IPS-20b (cell line): Measurements from ENCODE around the gene RASGRF2.

ENCODE experiments used
- H3K27ac ChIP-seq: one replicate; pipeline ENCODE4 v1.5.1; 2013; ENCODE audit warnings: low read length
- H3K27me3 ChIP-seq: 2 replicates; pipeline ENCODE4 v1.6.1; 2013; ENCODE audit warnings: mild to moderate bottlenecking, low read length, inconsistent platforms; ENCODE audit not compliant: insufficient read depth
- H3K36me3 ChIP-seq: 2 replicates; pipeline ENCODE4 v1.6.1; 2013; ENCODE audit warnings: low read depth, mild to moderate bottlenecking, inconsistent platforms, low read length, moderate library complexity; ENCODE audit not compliant: insufficient read depth
- H3K4me1 ChIP-seq: 2 replicates; pipeline ENCODE4 v1.6.1; 2013; ENCODE audit warnings: mild to moderate bottlenecking, control low read depth, inconsistent platforms, low read length, moderate library complexity; ENCODE audit not compliant: insufficient read depth
- H3K4me3 ChIP-seq: 2 replicates; pipeline ENCODE4 v1.5.1; 2013; ENCODE audit warnings: mild to moderate bottlenecking, low read length, inconsistent platforms
- H3K9ac ChIP-seq: 2 replicates; pipeline ENCODE4 v1.6.1; 2013; ENCODE audit warnings: low read depth, mild to moderate bottlenecking, inconsistent platforms, low read length, moderate library complexity
- H3K9me3 ChIP-seq: 2 replicates; pipeline ENCODE4 v1.6.1; 2013; ENCODE audit warnings: mild to moderate bottlenecking, low read depth, low read length, inconsistent platforms; ENCODE audit not compliant: insufficient read depth

Gene RASGRF2

GRCh38 chr5:81169924-81170323 lies 209.8 kb downstream of the RASGRF2 start:
- no peak overlapping the region for H3K4me3 ChIP-seq
- H3K4me1 ChIP-seq, result no peaks in the 10 kb centered on the region
- no peaks in the 10 kb centered on the region for H3K9me3 ChIP-seq
- H3K9ac ChIP-seq, result no peak overlapping the region
- no peaks in the 10 kb centered on the region for H3K27me3 ChIP-seq
- no peak overlapping the region for H3K27ac ChIP-seq
- H3K36me3 ChIP-seq, result no peaks in the 10 kb centered on the region

DNA sequence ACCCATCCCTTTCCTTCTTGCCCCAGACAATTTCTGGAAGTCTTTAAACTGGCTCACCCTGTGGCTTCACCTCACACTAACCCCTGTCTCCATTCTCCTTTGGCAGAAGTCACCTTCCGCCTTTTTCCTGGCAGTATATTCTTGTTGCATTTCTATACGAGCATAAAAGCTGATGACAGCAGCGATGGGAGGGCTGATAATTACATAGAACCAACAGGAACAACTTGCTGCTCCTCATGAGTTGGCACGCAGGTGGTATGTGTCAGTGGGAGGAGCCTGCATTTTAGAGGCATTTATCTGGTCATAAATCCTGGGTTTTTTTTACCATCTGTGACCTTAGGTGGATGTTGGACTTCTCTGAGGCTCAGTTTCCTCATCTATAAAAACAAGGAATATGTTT lies 211.6 kb downstream of the RASGRF2 start:
- no peak overlapping the region for H3K9ac ChIP-seq
- no peak overlapping the region for H3K4me3 ChIP-seq
- H3K4me1 ChIP-seq, result no peaks in the 10 kb centered on the region
- no peaks in the 10 kb centered on the region for H3K36me3 ChIP-seq
- no peaks in the 10 kb centered on the region for H3K27me3 ChIP-seq
- no peaks in the 10 kb centered on the region for H3K9me3 ChIP-seq
- H3K27ac ChIP-seq, result no peak overlapping the region

- Histone ChIP-seq H3K27me3 (no peaks in the 10 kb centered on the region), H3K9me3 (no peaks in the 10 kb centered on the region), H3K4me1 (no peaks in the 10 kb centered on the region), H3K9ac (no peak overlapping the region), H3K4me3 (no peak overlapping the region), H3K36me3 (no peaks in the 10 kb centered on the region), H3K27ac (no peak overlapping the region)
Observed at GRCh38 chr5:81172710-81173109, 212.5 kb downstream of the RASGRF2 start.

GRCh38 chr5:81177061-81177460 lies 216.9 kb downstream of the RASGRF2 start:
- Histone ChIP-seq H3K27me3 (no peaks in the 10 kb centered on the region), H3K4me3 (no peak overlapping the region), H3K27ac (no peak overlapping the region), H3K36me3 (no peaks in the 10 kb centered on the region), H3K9me3 (no peaks in the 10 kb centered on the region), H3K9ac (no peak overlapping the region), H3K4me1 (peaks cover 12% of the 10 kb centered on the region; the same call in 1 of the 2 replicates)

DNA sequence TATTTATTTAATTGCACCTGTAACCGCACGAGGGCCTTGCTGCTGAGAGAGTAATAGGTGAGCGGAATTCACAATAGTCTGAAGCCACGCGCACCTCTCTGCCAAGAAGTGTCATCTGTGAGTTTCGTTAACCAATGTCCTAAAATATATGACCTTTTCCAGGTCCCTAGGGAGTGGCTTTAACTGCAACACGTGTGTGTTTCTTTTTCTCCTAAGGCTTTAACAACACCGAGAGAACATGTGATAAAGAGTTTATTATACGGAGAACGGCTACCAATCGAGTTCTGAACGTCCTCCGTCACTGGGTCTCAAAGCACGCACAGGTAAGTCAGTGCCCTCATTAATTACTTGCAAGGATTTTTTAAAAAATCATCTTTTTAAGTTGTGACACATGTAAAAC lies 219.8 kb downstream of the RASGRF2 start:
- Histone ChIP-seq H3K4me3 (no peak overlapping the region), H3K27me3 (no peaks in the 10 kb centered on the region), H3K27ac (no peak overlapping the region), H3K4me1 (peaks cover 12% of the 10 kb centered on the region; the same call in 1 of the 2 replicates), H3K36me3 (no peaks in the 10 kb centered on the region), H3K9me3 (no peaks in the 10 kb centered on the region), H3K9ac (no peak overlapping the region)

DNA sequence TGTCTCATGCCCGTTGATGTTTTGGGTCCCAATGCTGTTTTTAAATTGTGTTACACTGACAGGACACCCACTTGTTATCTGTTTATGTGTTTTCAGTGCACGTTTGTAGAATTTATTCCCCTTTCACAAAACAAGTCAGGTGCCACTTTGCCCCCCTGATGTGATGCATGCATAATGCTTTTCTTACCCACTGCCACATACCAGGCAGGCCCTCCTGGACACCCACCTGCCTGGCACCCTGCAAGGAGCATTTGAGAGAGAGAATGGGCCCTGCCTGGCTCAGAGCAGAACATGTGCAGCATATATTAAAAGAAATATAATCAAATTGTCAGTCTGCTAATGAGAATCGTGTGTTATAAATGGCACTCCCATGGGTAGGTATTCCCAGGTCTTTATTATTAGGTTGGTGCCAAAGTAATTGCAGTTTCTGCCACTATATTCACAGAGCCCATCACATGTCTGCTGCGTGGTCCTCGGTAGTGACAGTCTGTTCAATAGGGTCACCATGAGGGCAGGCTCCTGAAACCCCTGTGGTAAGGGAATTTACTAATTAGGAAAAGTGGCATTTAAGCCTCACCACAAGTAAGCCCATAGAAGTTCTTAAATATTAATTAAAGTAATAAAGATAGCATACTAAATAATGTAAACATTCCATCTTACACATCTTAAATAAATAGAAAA lies 220.8 kb downstream of the RASGRF2 start:
- H3K27ac ChIP-seq, result no peak overlapping the region
- H3K9ac ChIP-seq, result no peak overlapping the region
- no peaks in the 10 kb centered on the region for H3K36me3 ChIP-seq
- H3K4me3 ChIP-seq, result no peak overlapping the region
- no peaks in the 10 kb centered on the region for H3K9me3 ChIP-seq
- no peaks in the 10 kb centered on the region for H3K27me3 ChIP-seq
- peaks cover 12% of the 10 kb centered on the region; the same call in 1 of the 2 replicates for H3K4me1 ChIP-seq

DNA sequence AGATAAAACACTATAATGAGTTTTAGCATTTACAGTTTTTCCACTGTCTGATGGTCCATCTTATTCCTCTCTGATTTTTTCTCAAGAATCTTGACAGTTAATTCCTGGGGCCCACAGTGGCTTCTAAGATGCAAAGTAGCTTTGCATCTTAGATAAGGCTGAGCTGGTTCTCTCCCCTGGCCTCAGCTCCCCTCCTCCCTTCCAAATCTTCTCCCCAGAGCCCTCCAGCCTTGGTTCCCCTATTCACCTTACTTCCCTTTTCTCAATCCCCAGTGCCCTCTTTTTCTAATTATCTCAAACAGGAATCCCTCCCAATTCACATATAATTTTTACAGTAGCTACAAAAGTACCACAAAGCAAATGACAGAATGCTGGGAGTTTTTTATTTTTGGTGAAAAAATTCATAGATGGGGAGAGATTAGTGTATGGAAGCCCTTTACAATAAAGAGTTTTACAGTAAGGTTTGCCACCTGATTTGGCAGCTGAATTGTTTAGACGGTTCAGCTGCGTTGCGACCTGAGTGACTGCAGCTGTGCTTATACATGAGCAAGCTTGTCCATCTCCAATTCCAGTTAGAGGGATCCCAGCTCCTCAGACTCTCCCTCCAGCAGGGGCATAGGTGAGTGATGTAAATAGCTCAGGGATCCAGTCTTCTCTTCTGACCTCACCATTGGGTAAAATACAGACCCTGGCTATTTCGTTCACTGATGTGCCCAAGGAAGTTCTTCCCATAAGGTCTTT lies 221.6 kb downstream of the RASGRF2 start:
- Histone ChIP-seq H3K9ac (no peak overlapping the region), H3K27ac (no peak overlapping the region), H3K36me3 (no peaks in the 10 kb centered on the region), H3K9me3 (no peaks in the 10 kb centered on the region), H3K4me1 (peaks cover 12% of the 10 kb centered on the region; the same call in 1 of the 2 replicates), H3K27me3 (no peaks in the 10 kb centered on the region), H3K4me3 (no peak overlapping the region)

GRCh38 chr5:81182396-81183390 lies 222.5 kb downstream of the RASGRF2 start:
- Histone ChIP-seq H3K27ac (no peak overlapping the region), H3K27me3 (no peaks in the 10 kb centered on the region), H3K4me3 (no peak overlapping the region), H3K9me3 (no peaks in the 10 kb centered on the region), H3K9ac (no peak overlapping the region), H3K4me1 (peaks cover 12% of the 10 kb centered on the region; the same call in 1 of the 2 replicates), H3K36me3 (no peaks in the 10 kb centered on the region)

GRCh38 chr5:81183811-81184748 lies 223.9 kb downstream of the RASGRF2 start:
- Histone ChIP-seq H3K36me3 (no peaks in the 10 kb centered on the region), H3K4me1 (peaks cover 12% of the 10 kb centered on the region; the same call in 1 of the 2 replicates), H3K9me3 (no peaks in the 10 kb centered on the region), H3K27ac (no peak overlapping the region), H3K27me3 (no peaks in the 10 kb centered on the region), H3K9ac (no peak overlapping the region), H3K4me3 (no peak overlapping the region)

DNA sequence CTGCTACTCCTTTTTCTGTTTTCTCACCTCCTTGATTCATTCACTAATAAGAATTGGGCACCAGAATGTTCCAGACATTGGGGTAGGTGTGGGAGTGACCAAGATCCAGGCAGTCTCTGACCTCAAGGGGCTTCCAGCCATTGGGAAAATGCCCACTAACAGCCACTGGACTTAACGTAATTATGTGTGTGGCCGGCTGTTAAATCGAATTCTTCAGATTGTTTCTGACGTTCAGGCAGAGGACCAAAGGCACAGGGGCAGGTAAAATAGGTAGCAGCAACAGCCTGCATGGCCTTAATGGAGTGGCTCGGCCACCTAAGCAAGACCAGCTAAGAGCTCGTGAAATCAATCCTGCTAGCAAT lies 224.6 kb downstream of the RASGRF2 start:
- Histone ChIP-seq H3K9me3 (no peaks in the 10 kb centered on the region), H3K27me3 (no peaks in the 10 kb centered on the region), H3K27ac (no peak overlapping the region), H3K4me1 (peaks cover 12% of the 10 kb centered on the region; the same call in 1 of the 2 replicates), H3K4me3 (no peak overlapping the region), H3K36me3 (no peaks in the 10 kb centered on the region), H3K9ac (no peak overlapping the region)

- Histone ChIP-seq H3K9me3 (no peaks in the 10 kb centered on the region), H3K4me1 (no peaks in the 10 kb centered on the region), H3K4me3 (no peak overlapping the region), H3K9ac (no peak overlapping the region), H3K27ac (no peak overlapping the region), H3K36me3 (no peaks in the 10 kb centered on the region), H3K27me3 (no peaks in the 10 kb centered on the region)
Observed at GRCh38 chr5:81187885-81188284, 227.7 kb downstream of the RASGRF2 start.
